ENCODE measurements around the gene DIPK1C. TPM values are rescaled to one million over a fixed set of nuclear protein-coding genes. Genes with fewer than 3 reads are reported as not detected.

DIPK1C gene
- total RNA-seq, 1 experiment from 2014 or later = not detected

- Mint-ChIP-seq H3K27ac (ENCODE audit: unreplicated experiment) (no peak overlapping the region), H3K27me3 (ENCODE audit: unreplicated experiment) (peaks cover 77% of the 10 kb centered on the region), H3K36me3 (ENCODE audit: insufficient read depth, unreplicated experiment) (no peaks in the 10 kb centered on the region), H3K4me3 (ENCODE audit: low read depth, unreplicated experiment) (no peak overlapping the region), H3K4me1 (ENCODE audit: low read depth, unreplicated experiment) (no peaks in the 10 kb centered on the region), H3K9me3 (ENCODE audit: low read depth, unreplicated experiment) (no peaks in the 10 kb centered on the region)
- no peak for DNase-seq
- CTCF ChIA-PET = no interaction called here
- no TSS peak for BruUV-seq (replicated peaks)
- intact Hi-C loops (cut with micrococcal nuclease; ENCODE audit: unreplicated experiment) = no loop called here
- TF ChIP-seq CTCF (IDR thresholded peaks at IDR 0.05; ENCODE audit: unreplicated experiment) = no peak
Observed at GRCh38 chr18:74444104-74444503, 13.0 kb downstream of the DIPK1C start.

GRCh38 chr18:74440808-74441427 is 16.2 kb downstream of the DIPK1C start:
- Mint-ChIP-seq H3K9me3 (ENCODE audit: low read depth, unreplicated experiment) (no peaks in the 10 kb centered on the region), H3K27ac (ENCODE audit: unreplicated experiment) (no peak overlapping the region), H3K4me1 (ENCODE audit: low read depth, unreplicated experiment) (no peaks in the 10 kb centered on the region), H3K36me3 (ENCODE audit: insufficient read depth, unreplicated experiment) (no peaks in the 10 kb centered on the region), H3K4me3 (ENCODE audit: low read depth, unreplicated experiment) (no peak overlapping the region), H3K27me3 (ENCODE audit: unreplicated experiment) (peaks cover 80% of the 10 kb centered on the region)
- intact Hi-C loops (cut with micrococcal nuclease; ENCODE audit: unreplicated experiment) = no loop called here
- BruUV-seq (replicated peaks) = no TSS peak
- CTCF ChIA-PET = interaction anchor here (1.4 kb wide), 1 partner anchor 9 kb away, joined by 4 read pairs; no protein-coding TSS in a partner anchor
- no peak for TF ChIP-seq CTCF (IDR thresholded peaks at IDR 0.05; ENCODE audit: unreplicated experiment)
- DNase-seq = no peak

DNA sequence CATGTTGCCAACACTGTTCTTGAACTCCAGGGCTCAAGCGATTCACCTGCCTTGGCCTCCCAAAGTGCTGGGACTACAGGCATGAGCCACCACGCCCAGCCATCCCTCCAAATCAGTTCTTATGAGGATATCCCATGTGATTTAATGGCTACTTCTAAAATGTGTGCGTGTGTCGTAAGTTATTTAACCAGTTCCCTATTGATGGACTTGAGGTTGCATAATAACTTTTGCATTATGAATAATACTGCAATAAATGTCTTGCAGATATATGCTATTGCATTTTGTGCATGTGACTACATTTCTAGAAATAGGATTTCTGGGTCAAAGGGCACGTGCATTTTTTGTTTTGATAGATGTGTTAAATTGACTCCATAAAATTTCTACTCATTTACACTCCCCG is 19.0 kb downstream of the DIPK1C start:
- DNase-seq = no peak
- CTCF ChIA-PET = no interaction called here
- H3K27ac Mint-ChIP-seq (ENCODE audit: unreplicated experiment) = no peak overlapping the region
- no peak overlapping the region for H3K4me3 Mint-ChIP-seq (ENCODE audit: low read depth, unreplicated experiment)
- no peaks in the 10 kb centered on the region for H3K4me1 Mint-ChIP-seq (ENCODE audit: low read depth, unreplicated experiment)
- intact Hi-C loops (cut with micrococcal nuclease; ENCODE audit: unreplicated experiment) = no loop called here
- H3K27me3 Mint-ChIP-seq (ENCODE audit: unreplicated experiment) = peaks cover 79% of the 10 kb centered on the region
- H3K9me3 Mint-ChIP-seq (ENCODE audit: low read depth, unreplicated experiment) = no peaks in the 10 kb centered on the region
- BruUV-seq (replicated peaks) = no TSS peak
- H3K36me3 Mint-ChIP-seq (ENCODE audit: insufficient read depth, unreplicated experiment) = no peaks in the 10 kb centered on the region
- no peak for TF ChIP-seq CTCF (IDR thresholded peaks at IDR 0.05; ENCODE audit: unreplicated experiment)

DNA sequence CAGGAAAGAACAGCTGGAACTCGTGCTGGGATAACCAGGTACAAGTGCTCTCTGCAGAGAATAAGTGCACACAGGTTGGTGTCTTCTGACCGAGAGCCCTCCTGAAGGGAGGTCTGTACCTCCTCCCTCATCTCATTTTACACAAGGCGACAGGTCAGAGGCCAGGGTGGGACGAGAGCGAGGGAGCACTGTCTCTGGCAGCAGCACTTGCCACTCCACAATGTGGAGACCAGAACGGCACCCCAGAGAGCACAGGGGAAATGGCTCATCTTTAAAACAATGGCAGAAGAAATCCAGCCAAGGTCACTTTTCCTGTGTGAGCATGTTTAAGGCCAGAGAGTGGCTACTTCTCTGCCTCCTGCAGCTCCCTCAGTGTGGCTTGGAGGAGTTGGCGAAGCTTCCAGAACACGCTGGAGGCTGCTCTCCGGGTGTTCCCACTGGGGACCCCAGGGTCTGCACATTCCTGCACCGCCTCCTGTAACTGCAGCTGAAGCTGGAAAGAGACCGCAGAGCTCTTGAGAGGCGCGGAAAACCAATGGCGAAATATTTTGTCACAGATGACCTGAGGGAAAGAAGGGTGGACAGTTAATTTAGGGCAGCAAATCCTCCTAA is 20.8 kb downstream of the DIPK1C start:
- CTCF ChIA-PET = no interaction called here
- no TSS peak for BruUV-seq (replicated peaks)
- H3K27ac Mint-ChIP-seq (ENCODE audit: unreplicated experiment) = no peak overlapping the region
- no peaks in the 10 kb centered on the region for H3K9me3 Mint-ChIP-seq (ENCODE audit: low read depth, unreplicated experiment)
- intact Hi-C loops (cut with micrococcal nuclease; ENCODE audit: unreplicated experiment) = no loop called here
- no peaks in the 10 kb centered on the region for H3K4me1 Mint-ChIP-seq (ENCODE audit: low read depth, unreplicated experiment)
- no peak overlapping the region for H3K4me3 Mint-ChIP-seq (ENCODE audit: low read depth, unreplicated experiment)
- no peak for DNase-seq
- H3K36me3 Mint-ChIP-seq (ENCODE audit: insufficient read depth, unreplicated experiment) = no peaks in the 10 kb centered on the region
- H3K27me3 Mint-ChIP-seq (ENCODE audit: unreplicated experiment) = peaks cover 79% of the 10 kb centered on the region
- TF ChIP-seq CTCF (IDR thresholded peaks at IDR 0.05; ENCODE audit: unreplicated experiment) = no peak

Data from Calu3 (cell line).